Left ventricle myocardium inferior (tissue), 1 donor: Measurements from ENCODE around the gene NXNL1. TPM values are rescaled to one million over a fixed set of nuclear protein-coding genes. Genes with fewer than 3 reads are reported as not detected.
A peak's percentile ranks its signal among the peaks of the same experiment; 100 is the strongest.

ENCODE experiments used
- DNase-seq: peaks from one replicate; pipeline ENCODE4 v3.0.0-alpha.2; 2020
- H3K27ac ChIP-seq: fragments of 200-600 bp; replicated peaks from 2 replicates; pipeline ENCODE4 v1.8.0; 2021
- H3K27me3 ChIP-seq: fragments of 200-600 bp; 2 replicates; pipeline ENCODE4 v1.8.0; 2021; ENCODE audit warnings: low read depth
- H3K36me3 ChIP-seq: fragments of 200-600 bp; 2 replicates; pipeline ENCODE4 v1.8.0; 2021
- H3K4me1 ChIP-seq: fragments of 200-600 bp; 2 replicates; pipeline ENCODE4 v1.8.0; 2021
- H3K4me3 ChIP-seq: fragments of 200-600 bp; 2 replicates; pipeline ENCODE4 v1.8.0; 2021; ENCODE audit warnings: mild to moderate bottlenecking, moderate library complexity
- H3K9me3 ChIP-seq: fragments of 200-600 bp; replicated peaks from 2 replicates; pipeline ENCODE4 v1.8.0; 2021
- intact Hi-C: fragments of 100-400 bp; cut with micrococcal nuclease; formaldehyde crosslinking; loops from one replicate; pipeline ENCODE4 v1.11.0; 2022
- total RNA-seq: library from RNA; stranded (reverse); fragmentation: NEBNext Ultra II Directional; extraction: Animal tissue kit (Norgen Biotek cat#: 25700); gene quantifications from one replicate; pipeline ENCODE4 v1.2.1, GENCODE V29; 2021
- TF ChIP-seq, protein P1 (sequence below): fragments of 200-600 bp; IDR thresholded peaks from 2 replicates; pipeline ENCODE4 v1.8.0; 2021; ENCODE audit warnings: antibody characterized with exemption, mild to moderate bottlenecking, borderline replicate concordance
- donor health status: DM: no; HTN: yes; CAD: no; lungs with severe emphysema.

The NXNL1 gene
- total RNA-seq, 1 donor from 2014 or later = 0.33 TPM

DNA sequence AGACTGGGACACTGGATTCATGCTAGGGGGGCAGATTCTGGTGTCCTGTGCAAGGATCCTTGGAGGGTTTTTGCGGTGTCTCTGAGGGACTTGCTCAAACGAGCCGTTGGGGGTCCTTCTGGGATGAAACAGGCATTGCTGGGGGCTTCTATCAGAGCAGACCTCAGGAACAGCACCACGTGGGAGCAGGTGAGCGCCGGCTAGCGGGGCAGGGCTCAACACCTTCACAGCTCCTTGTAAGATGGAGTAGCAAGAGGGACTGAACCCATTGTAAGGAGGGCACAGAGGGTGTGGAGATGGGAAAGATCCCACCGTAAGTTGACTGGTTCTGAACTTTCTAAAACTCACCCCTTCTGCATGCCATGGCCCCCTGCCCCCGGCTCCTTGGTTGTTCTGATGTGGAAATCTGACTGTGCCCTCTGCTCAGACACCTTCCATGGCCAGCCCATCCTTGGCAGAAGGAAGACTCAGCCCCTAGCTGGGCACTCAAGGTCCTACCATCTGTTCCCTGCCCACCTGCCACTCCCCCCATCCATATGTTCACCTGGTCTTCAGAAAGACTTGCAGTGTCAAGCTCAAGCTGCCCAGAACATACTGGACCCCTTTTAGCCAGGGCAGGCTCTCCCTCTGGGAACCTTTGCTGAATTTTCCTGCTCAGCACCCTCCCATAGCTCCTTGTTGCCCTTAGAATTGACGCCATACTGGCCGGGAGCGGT lies 10.8 kb upstream of the NXNL1 start:
- peak overlapping the region; percentile 36 for H3K27ac ChIP-seq
- H3K4me1 ChIP-seq = peaks cover 75% of the 10 kb centered on the region
- intact Hi-C loops = loop anchor here (2.0 kb wide), 1 partner anchor 39 kb away; the partner anchor contains the start of gene PGLS

DNA sequence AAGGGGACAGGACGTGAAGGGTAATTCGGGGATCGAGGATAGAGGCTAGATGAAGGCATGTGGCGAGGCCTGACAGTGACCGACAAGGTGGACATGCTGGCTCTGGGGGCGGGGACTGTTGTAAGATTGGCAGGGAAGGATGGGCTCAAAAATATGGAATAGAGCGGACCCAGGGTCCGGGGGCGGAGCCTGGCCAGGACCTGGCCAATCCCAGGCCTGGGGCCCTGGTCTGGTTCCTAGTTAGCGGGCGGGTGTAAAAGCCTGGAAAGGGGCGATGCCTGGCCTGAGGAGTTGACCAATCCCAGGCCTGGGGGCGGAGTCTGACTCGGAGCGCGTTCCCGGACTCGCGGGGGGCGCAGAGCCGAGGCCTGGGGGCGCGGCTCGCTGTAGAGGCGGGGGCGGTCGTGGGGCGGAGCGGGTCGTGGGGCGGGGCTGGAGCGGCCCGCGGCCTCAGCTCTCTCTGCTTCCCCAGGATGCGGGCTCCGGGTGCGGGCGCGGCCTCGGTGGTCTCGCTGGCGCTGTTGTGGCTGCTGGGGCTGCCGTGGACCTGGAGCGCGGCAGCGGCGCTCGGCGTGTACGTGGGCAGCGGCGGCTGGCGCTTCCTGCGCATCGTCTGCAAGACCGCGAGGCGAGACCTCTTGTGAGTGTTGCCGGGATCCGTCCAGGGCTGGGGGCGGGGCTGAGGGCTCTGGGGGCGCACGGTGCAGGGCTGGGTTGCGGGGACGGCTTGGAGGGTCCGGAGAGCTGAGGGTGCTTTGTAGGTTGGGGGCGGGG lies 9.5 kb upstream of the NXNL1 start, which contains the start of gene SLC27A1:
SLC27A1 (plus strand) TSS at position 457 of the 774 bp plus-strand sequence; CDS start at position 474, 17 bp downstream.
- intact Hi-C loops = loop anchor here (2.0 kb wide), 1 partner anchor 41 kb away; the partner anchor contains the start of gene PGLS
- Histone ChIP-seq H3K36me3 (peaks cover 13% of the 10 kb centered on the region), H3K9me3 (no peaks in the 10 kb centered on the region), H3K27me3 (no peaks in the 10 kb centered on the region), H3K4me3 (peak within 1 kb of the TSS; percentile 93), H3K27ac (peak within 1 kb of the TSS; percentile 97), H3K4me1 (peaks cover 68% of the 10 kb centered on the region)
- DNase-seq = peak; percentile 98
- TF ChIP-seq, protein P1, sequence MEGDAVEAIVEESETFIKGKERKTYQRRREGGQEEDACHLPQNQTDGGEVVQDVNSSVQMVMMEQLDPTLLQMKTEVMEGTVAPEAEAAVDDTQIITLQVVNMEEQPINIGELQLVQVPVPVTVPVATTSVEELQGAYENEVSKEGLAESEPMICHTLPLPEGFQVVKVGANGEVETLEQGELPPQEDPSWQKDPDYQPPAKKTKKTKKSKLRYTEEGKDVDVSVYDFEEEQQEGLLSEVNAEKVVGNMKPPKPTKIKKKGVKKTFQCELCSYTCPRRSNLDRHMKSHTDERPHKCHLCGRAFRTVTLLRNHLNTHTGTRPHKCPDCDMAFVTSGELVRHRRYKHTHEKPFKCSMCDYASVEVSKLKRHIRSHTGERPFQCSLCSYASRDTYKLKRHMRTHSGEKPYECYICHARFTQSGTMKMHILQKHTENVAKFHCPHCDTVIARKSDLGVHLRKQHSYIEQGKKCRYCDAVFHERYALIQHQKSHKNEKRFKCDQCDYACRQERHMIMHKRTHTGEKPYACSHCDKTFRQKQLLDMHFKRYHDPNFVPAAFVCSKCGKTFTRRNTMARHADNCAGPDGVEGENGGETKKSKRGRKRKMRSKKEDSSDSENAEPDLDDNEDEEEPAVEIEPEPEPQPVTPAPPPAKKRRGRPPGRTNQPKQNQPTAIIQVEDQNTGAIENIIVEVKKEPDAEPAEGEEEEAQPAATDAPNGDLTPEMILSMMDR = no peak

More for the DNA sequence above, 10.8 kb upstream of the NXNL1 start:
- peaks cover 13% of the 10 kb centered on the region for H3K36me3 ChIP-seq
- H3K27me3 ChIP-seq = no peaks in the 10 kb centered on the region
- TF ChIP-seq, protein P1 = no peak
- DNase-seq = no peak
- H3K4me3 ChIP-seq = peak overlapping the region; percentile 93
- no peaks in the 10 kb centered on the region for H3K9me3 ChIP-seq

DNA sequence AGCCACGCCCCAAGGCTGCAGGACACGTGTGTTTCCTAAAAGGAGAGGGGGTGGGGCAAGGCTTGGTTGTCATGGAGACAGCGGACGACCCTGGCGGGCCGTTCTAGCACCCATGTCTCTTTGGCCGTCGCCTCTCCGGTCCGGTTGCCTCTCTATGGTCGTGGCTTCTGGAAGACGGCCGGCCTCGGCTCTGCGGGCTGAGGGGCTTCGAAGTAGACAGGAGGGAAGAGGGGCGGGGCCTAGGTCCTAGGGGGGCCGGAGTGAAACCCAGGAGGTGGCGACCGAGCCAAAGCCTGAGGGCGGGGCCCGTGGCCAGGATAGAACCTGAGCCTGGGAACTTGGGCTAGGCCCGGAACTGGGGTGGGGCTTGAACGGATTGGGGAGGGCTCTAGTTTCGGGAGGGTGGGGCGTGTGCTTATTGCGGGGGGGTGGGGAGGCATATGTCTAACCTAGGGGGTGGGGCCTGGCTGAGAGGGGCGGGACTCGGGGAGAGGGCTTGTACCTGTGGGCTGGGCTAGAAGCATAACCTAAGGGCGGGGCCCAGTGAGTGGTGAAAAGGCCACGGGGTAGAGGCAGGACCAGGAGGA lies 8.8 kb upstream of the NXNL1 start:
- DNase-seq = peak; percentile 95
- intact Hi-C loops = loop anchor here (2.0 kb wide), 1 partner anchor 41 kb away; the partner anchor contains the start of gene PGLS
- Histone ChIP-seq H3K4me1 (peaks cover 64% of the 10 kb centered on the region), H3K4me3 (peak overlapping the region; percentile 93), H3K27me3 (no peaks in the 10 kb centered on the region), H3K9me3 (no peaks in the 10 kb centered on the region), H3K36me3 (peaks cover 13% of the 10 kb centered on the region), H3K27ac (peak overlapping the region; percentile 97)
- TF ChIP-seq, protein P1 = no peak

DNA sequence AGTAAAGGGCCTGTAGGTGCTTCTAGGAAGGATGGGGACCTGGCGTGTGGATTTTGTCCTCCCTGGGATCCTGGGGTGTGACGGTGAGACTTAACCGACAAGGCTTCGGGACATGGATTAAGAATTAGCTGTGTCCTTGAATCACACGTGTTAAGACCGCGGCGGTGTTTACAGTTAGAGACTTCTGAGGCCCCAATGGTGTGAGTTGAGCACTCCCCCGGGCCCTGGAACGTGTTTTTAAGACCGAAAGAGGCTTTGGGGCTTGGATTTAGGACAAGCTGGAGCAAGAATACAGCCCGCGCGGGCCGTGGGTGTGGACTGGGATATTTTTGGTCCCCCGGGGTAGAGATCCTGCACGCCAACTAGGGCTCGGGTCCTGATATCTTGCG lies 8.4 kb upstream of the NXNL1 start:
- H3K36me3 ChIP-seq = peaks cover 11% of the 10 kb centered on the region
- peaks cover 64% of the 10 kb centered on the region for H3K4me1 ChIP-seq

More for the DNA sequence above, 8.4 kb upstream of the NXNL1 start:
- Histone ChIP-seq H3K9me3 (no peaks in the 10 kb centered on the region), H3K4me3 (peak overlapping the region; percentile 93), H3K27ac (peak overlapping the region; percentile 97), H3K27me3 (no peaks in the 10 kb centered on the region)
- intact Hi-C loops = no loop called here
- no peak for DNase-seq
- TF ChIP-seq, protein P1 = no peak
